NCI-H146 (cell line): ENCODE data around the gene ANKRD31.
"Not testable (repeated sequence)": the region's sequence is repeated elsewhere in the genome, so short reads cannot be mapped to it uniquely, and the experiment has no call there.

Experiments
- DNase-seq: peaks from one replicate; lab custom pipeline; 2025; lab: John Stamatoyannopoulos, UW

The ANKRD31 gene

GRCh38 chr5:75236322-75237316, at the start of gene ANKRD31:
ANKRD31 (minus strand) TSS chr5:75236878; CDS start chr5:75236686, 192 bp downstream.
- peak; percentile 83 for DNase-seq

- no peak for DNase-seq
Measured at GRCh38 chr5:75286211-75286773, 49.6 kb upstream of the ANKRD31 start.

- no peak for DNase-seq
Measured at GRCh38 chr5:75282581-75282980, 45.9 kb upstream of the ANKRD31 start.

GRCh38 chr5:75281716-75282465, 45.2 kb upstream of the ANKRD31 start:
- no peak for DNase-seq

GRCh38 chr5:75279321-75279720, 42.6 kb upstream of the ANKRD31 start:
- DNase-seq: no peak

- DNase-seq: peak; percentile 94
Measured at GRCh38 chr5:75277463-75277862, 40.8 kb upstream of the ANKRD31 start.

GRCh38 chr5:75275756-75276155, 39.1 kb upstream of the ANKRD31 start:
- DNase-seq: peak; percentile 15

GRCh38 chr5:75275147-75275546, 38.5 kb upstream of the ANKRD31 start:
- DNase-seq: no peak

- no peak for DNase-seq
Measured at GRCh38 chr5:75274486-75274885, 37.8 kb upstream of the ANKRD31 start.

GRCh38 chr5:75270605-75271004, 33.9 kb upstream of the ANKRD31 start:
- DNase-seq: not testable (repeated sequence)

GRCh38 chr5:75265731-75266130, 29.1 kb upstream of the ANKRD31 start:
- DNase-seq: peak; percentile 4

GRCh38 chr5:75262271-75262670, 25.6 kb upstream of the ANKRD31 start:
- DNase-seq: no peak

- DNase-seq: no peak
Measured at GRCh38 chr5:75260708-75261107, 24.0 kb upstream of the ANKRD31 start.

GRCh38 chr5:75250452-75250851, 13.8 kb upstream of the ANKRD31 start:
- not testable (repeated sequence) for DNase-seq

- DNase-seq: no peak
Measured at GRCh38 chr5:75245023-75245422, 8.3 kb upstream of the ANKRD31 start.

- no peak for DNase-seq
Measured at GRCh38 chr5:75243510-75243909, 6.8 kb upstream of the ANKRD31 start.

GRCh38 chr5:75243100-75243499, 6.4 kb upstream of the ANKRD31 start:
- no peak for DNase-seq

GRCh38 chr5:75242067-75242466, 5.4 kb upstream of the ANKRD31 start:
- DNase-seq: no peak

GRCh38 chr5:75239681-75240080, 3.0 kb upstream of the ANKRD31 start:
- no peak for DNase-seq

- no peak for DNase-seq
Measured at GRCh38 chr5:75235711-75236110, 967 bp downstream of the ANKRD31 start.

GRCh38 chr5:75234251-75234650, 2.4 kb downstream of the ANKRD31 start:
- DNase-seq: no peak

GRCh38 chr5:75226916-75227315, 9.8 kb downstream of the ANKRD31 start:
- DNase-seq: no peak

GRCh38 chr5:75225506-75225905, 11.2 kb downstream of the ANKRD31 start:
- no peak for DNase-seq
